ENCODE data around the gene DCAF4. TPM values are rescaled to one million over a fixed set of nuclear protein-coding genes. Genes with fewer than 3 reads are reported as not detected.

The DCAF4 gene
- total RNA-seq, 2 donors from 2014 or later, result 27.0 to 30.7 TPM

- Mint-ChIP-seq H3K36me3 (ENCODE audit: low read depth) (no peaks in the 10 kb centered on the region), H3K27me3 (peaks cover 9% of the 10 kb centered on the region), H3K4me1 (peaks cover 13% of the 10 kb centered on the region), H3K4me3 (peak overlapping the region; percentile 96), H3K27ac (peak overlapping the region; percentile 43)
- ATAC-seq (no peak), DNase-seq (no peak)
- H3K9me3 ChIP-seq (ENCODE audit: control insufficient read depth, low read length, poor library complexity, severe bottlenecking), result no peaks in the 10 kb centered on the region
Observed at GRCh38 chr14:72925171-72925759, 999 bp upstream of the DCAF4 start.

- ATAC-seq (no peak), DNase-seq (peak in 1 of 3 donors; percentile 86)
- no peaks in the 10 kb centered on the region for H3K9me3 ChIP-seq (ENCODE audit: control insufficient read depth, low read length, poor library complexity, severe bottlenecking)
- Mint-ChIP-seq H3K27me3 (peaks cover 9% of the 10 kb centered on the region), H3K27ac (peak overlapping the region; percentile 89), H3K36me3 (ENCODE audit: low read depth) (no peaks in the 10 kb centered on the region), H3K4me3 (peak overlapping the region; percentile 96), H3K4me1 (peaks cover 13% of the 10 kb centered on the region)
Observed at GRCh38 chr14:72925815-72926291, 411 bp upstream of the DCAF4 start.

DNA sequence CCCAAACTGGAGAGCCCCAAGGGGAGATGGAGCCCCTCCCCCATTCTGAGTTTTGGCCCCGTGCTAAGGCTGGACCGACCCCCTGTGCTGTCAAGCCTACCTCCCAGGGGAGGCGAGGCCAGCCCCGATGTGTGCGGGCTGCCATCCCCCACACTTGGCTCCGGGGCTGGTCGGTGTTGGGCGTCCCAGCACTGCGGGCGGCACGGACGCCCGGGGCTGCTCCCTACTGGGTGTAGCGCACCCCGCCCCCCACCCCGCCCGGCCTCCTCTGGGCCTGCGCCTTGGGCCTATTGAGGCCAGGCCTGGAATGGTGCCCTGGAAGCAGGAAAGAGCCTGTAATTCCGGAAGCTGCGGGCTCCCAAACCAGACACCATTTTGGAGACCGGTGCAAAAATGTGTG lies 2.6 kb downstream of the DCAF4 start:
- Mint-ChIP-seq H3K27ac (no peak overlapping the region), H3K4me3 (no peak overlapping the region), H3K27me3 (peaks cover 5% of the 10 kb centered on the region), H3K4me1 (peaks cover 26% of the 10 kb centered on the region), H3K36me3 (ENCODE audit: low read depth) (peaks cover 4% of the 10 kb centered on the region)
- no peaks in the 10 kb centered on the region for H3K9me3 ChIP-seq (ENCODE audit: control insufficient read depth, low read length, poor library complexity, severe bottlenecking)
- DNase-seq (no peak), ATAC-seq (no peak)

- peaks cover 26% of the 10 kb centered on the region for H3K4me1 Mint-ChIP-seq
- H3K27me3 Mint-ChIP-seq, result peaks cover 5% of the 10 kb centered on the region
- no peak for ATAC-seq
- H3K27ac Mint-ChIP-seq, result no peak overlapping the region
- H3K9me3 ChIP-seq (ENCODE audit: control insufficient read depth, low read length, poor library complexity, severe bottlenecking), result no peaks in the 10 kb centered on the region
- no peak for DNase-seq
- peaks cover 4% of the 10 kb centered on the region for H3K36me3 Mint-ChIP-seq (ENCODE audit: low read depth)
- no peak overlapping the region for H3K4me3 Mint-ChIP-seq
Observed at GRCh38 chr14:72929316-72930080, 3.2 kb downstream of the DCAF4 start.

- Mint-ChIP-seq H3K4me1 (peaks cover 26% of the 10 kb centered on the region), H3K4me3 (no peak overlapping the region), H3K36me3 (ENCODE audit: low read depth) (peaks cover 4% of the 10 kb centered on the region), H3K27me3 (no peaks in the 10 kb centered on the region), H3K27ac (no peak overlapping the region)
- ATAC-seq (no peak), DNase-seq (no peak)
- no peaks in the 10 kb centered on the region for H3K9me3 ChIP-seq (ENCODE audit: control insufficient read depth, low read length, poor library complexity, severe bottlenecking)
Observed at GRCh38 chr14:72932893-72933292, 6.6 kb downstream of the DCAF4 start.

DNA sequence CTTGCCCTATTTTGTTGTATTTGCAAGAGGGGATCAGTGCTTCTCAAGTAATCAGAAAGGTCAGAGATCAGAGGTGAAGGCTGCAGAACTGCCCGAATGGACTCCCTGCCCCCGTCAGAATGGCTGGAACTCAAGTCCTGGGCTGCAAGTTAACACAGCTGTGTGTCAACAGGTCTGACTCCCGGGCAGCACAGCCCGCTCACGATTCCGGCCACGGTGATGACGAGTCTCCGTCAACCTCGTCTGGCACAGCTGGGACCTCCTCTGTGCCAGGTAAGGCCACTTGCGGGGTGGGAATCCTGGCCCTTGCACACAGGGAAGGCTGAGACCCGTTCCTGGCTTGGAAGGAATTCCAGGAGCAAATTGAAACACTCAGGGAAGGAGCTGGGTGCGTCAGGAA lies 13.4 kb downstream of the DCAF4 start:
- Mint-ChIP-seq H3K27me3 (no peaks in the 10 kb centered on the region), H3K4me3 (no peak overlapping the region), H3K27ac (no peak overlapping the region), H3K36me3 (ENCODE audit: low read depth) (peaks cover 2% of the 10 kb centered on the region), H3K4me1 (peaks cover 18% of the 10 kb centered on the region)
- H3K9me3 ChIP-seq (ENCODE audit: control insufficient read depth, low read length, poor library complexity, severe bottlenecking), result no peaks in the 10 kb centered on the region
- DNase-seq (no peak), ATAC-seq (no peak)

DNA sequence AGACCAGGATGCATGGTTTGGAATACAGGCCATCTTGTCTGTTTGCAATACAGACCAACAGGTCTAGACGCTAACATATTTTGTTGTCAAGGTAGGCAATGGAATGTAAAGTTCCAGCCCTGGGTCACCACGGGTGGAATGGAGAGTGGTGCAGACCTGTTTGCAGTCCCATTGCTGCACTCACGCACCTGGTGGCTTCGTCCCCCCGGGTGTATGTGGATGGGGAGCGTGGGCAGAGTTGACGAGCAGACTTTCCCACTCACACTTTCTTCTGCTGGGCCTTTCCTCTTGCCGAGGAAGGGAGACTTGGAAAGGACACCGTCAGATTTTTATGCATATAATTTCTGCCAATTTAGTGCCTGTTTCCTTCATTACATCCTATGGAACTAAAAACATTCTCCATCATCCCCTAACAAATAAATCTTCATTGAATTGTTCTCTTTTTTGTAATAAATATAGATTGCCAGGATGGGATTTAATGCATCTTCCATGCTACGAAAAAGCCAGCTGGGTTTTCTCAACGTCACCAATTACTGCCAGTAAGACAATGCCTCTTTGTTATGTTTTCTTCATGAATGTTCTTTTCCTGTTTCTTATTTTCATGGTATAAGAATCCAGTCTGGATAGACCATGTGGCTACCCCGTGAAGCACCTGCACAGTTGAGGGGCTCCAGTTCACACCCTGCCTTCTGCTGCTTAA lies 15.2 kb downstream of the DCAF4 start:
- Mint-ChIP-seq H3K36me3 (ENCODE audit: low read depth) (peaks cover 2% of the 10 kb centered on the region), H3K27ac (no peak overlapping the region), H3K27me3 (no peaks in the 10 kb centered on the region), H3K4me3 (no peak overlapping the region), H3K4me1 (peaks cover 12% of the 10 kb centered on the region)
- no peak for DNase-seq
- ATAC-seq, result no peak
- H3K9me3 ChIP-seq (ENCODE audit: control insufficient read depth, low read length, poor library complexity, severe bottlenecking), result no peaks in the 10 kb centered on the region

GRCh38 chr14:72942934-72943333 lies 16.7 kb downstream of the DCAF4 start:
- Mint-ChIP-seq H3K4me3 (no peak overlapping the region), H3K27ac (no peak overlapping the region)

GRCh38 chr14:72943876-72944430 lies 17.7 kb downstream of the DCAF4 start:
- no peak overlapping the region for H3K4me3 Mint-ChIP-seq

More at GRCh38 chr14:72942934-72943333, 16.7 kb downstream of the DCAF4 start:
- DNase-seq, result no peak
- H3K27me3 Mint-ChIP-seq, result no peaks in the 10 kb centered on the region
- H3K4me1 Mint-ChIP-seq, result peaks cover 3% of the 10 kb centered on the region
- ATAC-seq, result no peak
- H3K36me3 Mint-ChIP-seq (ENCODE audit: low read depth), result peaks cover 2% of the 10 kb centered on the region
- H3K9me3 ChIP-seq (ENCODE audit: control insufficient read depth, low read length, poor library complexity, severe bottlenecking), result no peaks in the 10 kb centered on the region

GRCh38 chr14:72945356-72946027 lies 19.2 kb downstream of the DCAF4 start:
- Mint-ChIP-seq H3K27ac (no peak overlapping the region), H3K36me3 (ENCODE audit: low read depth) (peaks cover 6% of the 10 kb centered on the region), H3K4me1 (no peaks in the 10 kb centered on the region), H3K4me3 (no peak overlapping the region), H3K27me3 (no peaks in the 10 kb centered on the region)
- DNase-seq (no peak), ATAC-seq (no peak)
- H3K9me3 ChIP-seq (ENCODE audit: control insufficient read depth, low read length, poor library complexity, severe bottlenecking), result no peaks in the 10 kb centered on the region

More at GRCh38 chr14:72943876-72944430, 17.7 kb downstream of the DCAF4 start:
- H3K27ac Mint-ChIP-seq, result no peak overlapping the region
- no peaks in the 10 kb centered on the region for H3K4me1 Mint-ChIP-seq
- no peaks in the 10 kb centered on the region for H3K27me3 Mint-ChIP-seq
- DNase-seq, result no peak
- peaks cover 2% of the 10 kb centered on the region for H3K36me3 Mint-ChIP-seq (ENCODE audit: low read depth)
- H3K9me3 ChIP-seq (ENCODE audit: control insufficient read depth, low read length, poor library complexity, severe bottlenecking), result no peaks in the 10 kb centered on the region
- ATAC-seq, result no peak

DNA sequence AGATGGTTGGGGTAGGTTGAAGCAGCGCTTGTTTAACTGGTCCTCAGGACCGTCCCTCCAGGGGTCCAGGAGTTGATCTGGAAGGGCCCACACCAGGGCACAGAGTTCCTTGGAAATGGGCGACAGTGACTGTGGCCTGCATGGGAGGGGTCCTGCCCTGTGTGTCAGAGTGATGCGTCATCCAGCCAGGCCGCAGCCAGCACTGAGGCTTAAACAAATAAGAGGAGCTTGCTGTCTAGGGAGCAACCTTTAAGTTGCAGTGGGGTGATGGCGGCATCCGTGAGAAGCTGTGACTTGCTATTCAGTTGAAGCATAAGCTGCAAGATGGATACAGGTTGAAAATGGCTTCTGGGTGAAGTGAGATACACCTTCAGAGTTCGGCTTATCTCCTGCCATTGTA lies 20.2 kb downstream of the DCAF4 start:
- H3K4me3 Mint-ChIP-seq, result no peak overlapping the region
- H3K27ac Mint-ChIP-seq, result no peak overlapping the region
- H3K9me3 ChIP-seq (ENCODE audit: control insufficient read depth, low read length, poor library complexity, severe bottlenecking), result no peaks in the 10 kb centered on the region
- DNase-seq, result no peak
- no peaks in the 10 kb centered on the region for H3K4me1 Mint-ChIP-seq
- H3K27me3 Mint-ChIP-seq, result no peaks in the 10 kb centered on the region
- peaks cover 6% of the 10 kb centered on the region for H3K36me3 Mint-ChIP-seq (ENCODE audit: low read depth)
- ATAC-seq, result no peak

- Mint-ChIP-seq H3K36me3 (ENCODE audit: low read depth) (peaks cover 5% of the 10 kb centered on the region), H3K4me1 (no peaks in the 10 kb centered on the region), H3K4me3 (peak overlapping the region; percentile 31), H3K27ac (no peak overlapping the region), H3K27me3 (no peaks in the 10 kb centered on the region)
- no peak for DNase-seq
- no peaks in the 10 kb centered on the region for H3K9me3 ChIP-seq (ENCODE audit: control insufficient read depth, low read length, poor library complexity, severe bottlenecking)
- ATAC-seq, result no peak
Observed at GRCh38 chr14:72947366-72948160, 21.3 kb downstream of the DCAF4 start.

All from T-helper 17 cell (primary cell).